Activated CD4-positive, alpha-beta T cell treated with anti-CD3 and anti-CD28 coated beads for 36 hours (primary cell): ENCODE measurements around the gene PDCD2L. TPM values are rescaled to one million over a fixed set of nuclear protein-coding genes. Genes with fewer than 3 reads are reported as not detected.
"Not testable (repeated sequence)": the region's sequence is repeated elsewhere in the genome, so short reads cannot be mapped to it uniquely, and the experiment has no call there.

Source experiments
- ATAC-seq: fragments of 200-7000 bp; cut with Tn5 transposase; one replicate; pipeline ENCODE4 v1.10.0; 2021; ENCODE audit warnings: mild to moderate bottlenecking, moderate library complexity
- CTCF ChIA-PET: fragments of 350-600 bp; sonication (Branson Sonifier 250); formaldehyde crosslinking; loops from one replicate; lab custom pipeline; 2021; ENCODE audit warnings: antibody characterized with exemption; lab: Charles Lee
- POLR2A ChIA-PET: fragments of 350-600 bp; sonication (Branson Sonifier 250); formaldehyde crosslinking; loops from one replicate; lab custom pipeline; 2021; ENCODE audit warnings: antibody characterized with exemption, inconsistent platforms; lab: Charles Lee
- DNase-seq: peaks from one replicate; pipeline ENCODE4 v3.0.0-alpha.2; 2020
- H3K27ac Mint-ChIP-seq: one replicate; pipeline ENCODE4 v1.8.0; 2021; ENCODE audit warnings: mixed read lengths
- H3K27me3 Mint-ChIP-seq: one replicate; pipeline ENCODE4 v1.8.0; 2021; ENCODE audit warnings: mixed read lengths
- H3K36me3 Mint-ChIP-seq: one replicate; pipeline ENCODE4 v1.8.0; 2021; ENCODE audit warnings: low read depth, mixed read lengths
- H3K4me1 Mint-ChIP-seq: one replicate; pipeline ENCODE4 v1.8.0; 2021; ENCODE audit warnings: mixed read lengths
- H3K4me3 Mint-ChIP-seq: one replicate; pipeline ENCODE4 v1.8.0; 2021; ENCODE audit warnings: mild to moderate bottlenecking, moderate library complexity, mixed read lengths
- H3K9me3 Mint-ChIP-seq: one replicate; pipeline ENCODE4 v1.8.0; 2021; ENCODE audit warnings: low read depth, mixed read lengths
- intact Hi-C, 2 experiments: fragments of 100-400 bp; cut with DNase I in 1 of 2; cut with micrococcal nuclease in 1 of 2; formaldehyde crosslinking; loops; one replicate each; pipeline versions ENCODE4 v1.14.2 to v1.15.1; 2022 to 2024; cut with DNase I, micrococcal nuclease
- total RNA-seq, 2 experiments: library from RNA; stranded (reverse); gene quantifications; one replicate each; pipeline ENCODE4 v1.2.3, GENCODE V29; 2021

PDCD2L gene
- total RNA-seq, 2 experiments from 2014 or later, result 31.0 to 35.2 TPM

GRCh38 chr19:34436716-34437115 lies 32.5 kb downstream of the PDCD2L start:
- Mint-ChIP-seq H3K4me3 (no peak overlapping the region), H3K9me3 (no peaks in the 10 kb centered on the region), H3K36me3 (peaks cover 58% of the 10 kb centered on the region), H3K4me1 (peaks cover 5% of the 10 kb centered on the region), H3K27me3 (no peaks in the 10 kb centered on the region), H3K27ac (no peak overlapping the region)
- no peak for ATAC-seq
- CTCF ChIA-PET, result interaction anchor here (0.6 kb wide), 1 partner anchor 394 kb away, joined by 3 read pairs; no protein-coding TSS in a partner anchor
- intact Hi-C loops, result loop anchor here in 1 of 2 experiments (10.0 kb wide), 1 partner anchor 262 kb away; the partner anchor contains the start of gene LSM14A
- POLR2A ChIA-PET, result no interaction called here
- DNase-seq, result no peak

- Mint-ChIP-seq H3K36me3 (peaks cover 65% of the 10 kb centered on the region), H3K27ac (peak overlapping the region; percentile 9), H3K9me3 (no peaks in the 10 kb centered on the region), H3K27me3 (no peaks in the 10 kb centered on the region), H3K4me3 (no peak overlapping the region), H3K4me1 (peaks cover 2% of the 10 kb centered on the region)
- ATAC-seq, result no peak
- intact Hi-C loops, result loop anchor here in 1 of 2 experiments (5.0 kb wide), 1 partner anchor 56 kb away; no protein-coding TSS in a partner anchor
- no peak for DNase-seq
- ChIA-PET POLR2A (no interaction called here), CTCF (interaction anchor here (0.6 to 1.7 kb wide), 2 partner anchors 18 to 27 kb away, joined by 3 to 5 read pairs; no protein-coding TSS in a partner anchor)
Measured at GRCh38 chr19:34448191-34448590, 44.0 kb downstream of the PDCD2L start.

- no peak overlapping the region for H3K4me3 Mint-ChIP-seq
- POLR2A ChIA-PET, result interaction anchor here (0.6 kb wide), 1 partner anchor 58 kb away, joined by 3 read pairs; no protein-coding TSS in a partner anchor
Measured at GRCh38 chr19:34452723-34453122, 48.5 kb downstream of the PDCD2L start.

GRCh38 chr19:34454091-34454490 lies 49.9 kb downstream of the PDCD2L start:
- Mint-ChIP-seq H3K27me3 (no peaks in the 10 kb centered on the region), H3K9me3 (no peaks in the 10 kb centered on the region), H3K4me3 (no peak overlapping the region), H3K27ac (peak overlapping the region; percentile 58), H3K4me1 (peaks cover 10% of the 10 kb centered on the region), H3K36me3 (peaks cover 56% of the 10 kb centered on the region)
- intact Hi-C loops, result no loop called here
- CTCF ChIA-PET, result no interaction called here
- DNase-seq, result no peak
- POLR2A ChIA-PET, result no interaction called here
- no peak for ATAC-seq

More at GRCh38 chr19:34452723-34453122, 48.5 kb downstream of the PDCD2L start:
- Mint-ChIP-seq H3K4me1 (peaks cover 10% of the 10 kb centered on the region), H3K36me3 (peaks cover 57% of the 10 kb centered on the region), H3K9me3 (no peaks in the 10 kb centered on the region), H3K27ac (no peak overlapping the region), H3K27me3 (no peaks in the 10 kb centered on the region)
- ATAC-seq, result no peak
- DNase-seq, result no peak
- intact Hi-C loops, result no loop called here
- CTCF ChIA-PET, result interaction anchor here (0.9 to 1.7 kb wide), 3 partner anchors 9 to 23 kb away, joined by 3 to 7 read pairs (median 5); no protein-coding TSS in a partner anchor

GRCh38 chr19:34454685-34455084 lies 50.5 kb downstream of the PDCD2L start:
- H3K27ac Mint-ChIP-seq, result no peak overlapping the region
- H3K4me1 Mint-ChIP-seq, result peaks cover 10% of the 10 kb centered on the region
- CTCF ChIA-PET, result no interaction called here
- ATAC-seq (no peak), DNase-seq (no peak)
- POLR2A ChIA-PET, result no interaction called here
- peaks cover 55% of the 10 kb centered on the region for H3K36me3 Mint-ChIP-seq
- H3K9me3 Mint-ChIP-seq, result no peaks in the 10 kb centered on the region
- no peak overlapping the region for H3K4me3 Mint-ChIP-seq
- intact Hi-C loops, result no loop called here
- H3K27me3 Mint-ChIP-seq, result no peaks in the 10 kb centered on the region

- H3K9me3 Mint-ChIP-seq, H3K4me3 Mint-ChIP-seq, H3K27me3 Mint-ChIP-seq, ATAC-seq, intact Hi-C loops, H3K27ac Mint-ChIP-seq, CTCF ChIA-PET, DNase-seq: not testable (repeated sequence)
- H3K4me1 Mint-ChIP-seq, result peaks cover 10% of the 10 kb centered on the region
- POLR2A ChIA-PET, result interaction anchor here (0.7 kb wide), 1 partner anchor 13 kb away, joined by 4 read pairs; no protein-coding TSS in a partner anchor
- peaks cover 58% of the 10 kb centered on the region for H3K36me3 Mint-ChIP-seq
Measured at GRCh38 chr19:34455783-34456480, 51.7 kb downstream of the PDCD2L start.

- Mint-ChIP-seq H3K4me1 (peaks cover 10% of the 10 kb centered on the region), H3K36me3 (peaks cover 70% of the 10 kb centered on the region), H3K4me3 (no peak overlapping the region), H3K27ac (no peak overlapping the region), H3K9me3 (no peaks in the 10 kb centered on the region), H3K27me3 (no peaks in the 10 kb centered on the region)
- DNase-seq (no peak), ATAC-seq (no peak)
- CTCF ChIA-PET, result interaction anchor here (1.3 kb wide), 1 partner anchor 19 kb away, joined by 5 read pairs; no protein-coding TSS in a partner anchor
- POLR2A ChIA-PET, result no interaction called here
- intact Hi-C loops, result no loop called here
Measured at GRCh38 chr19:34457446-34457845, 53.2 kb downstream of the PDCD2L start.

- Mint-ChIP-seq H3K27ac (no peak overlapping the region), H3K4me1 (peaks cover 9% of the 10 kb centered on the region), H3K4me3 (no peak overlapping the region), H3K9me3 (no peaks in the 10 kb centered on the region), H3K36me3 (peaks cover 70% of the 10 kb centered on the region), H3K27me3 (no peaks in the 10 kb centered on the region)
- intact Hi-C loops, result no loop called here
- ATAC-seq, result no peak
- POLR2A ChIA-PET, result no interaction called here
- CTCF ChIA-PET, result interaction anchor here (0.8 to 1.3 kb wide), 2 partner anchors 20 to 1455 kb away, joined by 3 to 5 read pairs; no protein-coding TSS in a partner anchor
- DNase-seq, result no peak
Measured at GRCh38 chr19:34458677-34459076, 54.5 kb downstream of the PDCD2L start.

- ATAC-seq (no peak), DNase-seq (no peak)
- H3K36me3 Mint-ChIP-seq, result peaks cover 64% of the 10 kb centered on the region
- H3K27me3 Mint-ChIP-seq, result no peaks in the 10 kb centered on the region
- CTCF ChIA-PET, result interaction anchor here (1.3 kb wide), 1 partner anchor 10 kb away, joined by 3 read pairs; no protein-coding TSS in a partner anchor
- H3K27ac Mint-ChIP-seq, result no peak overlapping the region
- peaks cover 4% of the 10 kb centered on the region for H3K4me1 Mint-ChIP-seq
- POLR2A ChIA-PET, result no interaction called here
- no peaks in the 10 kb centered on the region for H3K9me3 Mint-ChIP-seq
- no peak overlapping the region for H3K4me3 Mint-ChIP-seq
- intact Hi-C loops, result no loop called here
Measured at GRCh38 chr19:34459614-34460013, 55.4 kb downstream of the PDCD2L start.

- ChIA-PET POLR2A (no interaction called here), CTCF (interaction anchor here (1.5 to 2.3 kb wide), 2 partner anchors 9 to 39 kb away, joined by 4 to 7 read pairs; no protein-coding TSS in a partner anchor)
- Mint-ChIP-seq H3K9me3 (no peaks in the 10 kb centered on the region), H3K36me3 (peaks cover 70% of the 10 kb centered on the region), H3K4me3 (no peak overlapping the region), H3K27ac (no peak overlapping the region), H3K27me3 (no peaks in the 10 kb centered on the region), H3K4me1 (no peaks in the 10 kb centered on the region)
- no peak for DNase-seq
- intact Hi-C loops, result no loop called here
- no peak for ATAC-seq
Measured at GRCh38 chr19:34461375-34462100, 57.3 kb downstream of the PDCD2L start.

- CTCF ChIA-PET, H3K9me3 Mint-ChIP-seq: not testable (repeated sequence)
- peaks cover 71% of the 10 kb centered on the region for H3K36me3 Mint-ChIP-seq
Measured at GRCh38 chr19:34464785-34465184, 60.6 kb downstream of the PDCD2L start.

More at GRCh38 chr19:34464785-34465184, 60.6 kb downstream of the PDCD2L start:
- H3K27ac Mint-ChIP-seq, H3K27me3 Mint-ChIP-seq, H3K4me1 Mint-ChIP-seq, POLR2A ChIA-PET, H3K4me3 Mint-ChIP-seq, ATAC-seq, DNase-seq: not testable (repeated sequence)
- intact Hi-C loops, result loop anchor here in 1 of 2 experiments (5.0 kb wide), 1 partner anchor 32 kb away; no protein-coding TSS in a partner anchor
